H9 (cell line): ENCODE results near the gene LGMN. TPM values are rescaled to one million over a fixed set of nuclear protein-coding genes. Genes with fewer than 3 reads are reported as not detected.

Experiments used
- DNase-seq: peaks from one replicate; pipeline ENCODE4 v3.0.0-alpha.2; 2017
- H2AFZ ChIP-seq: one replicate; pipeline ENCODE4 v1.6.1; 2013; ENCODE audit warnings: mild to moderate bottlenecking, low read length, control low read depth, moderate library complexity
- H2AK5ac ChIP-seq: 2 replicates; pipeline ENCODE4 v1.6.1; 2013; ENCODE audit warnings: low read length, control low read depth, mixed read lengths; ENCODE audit not compliant: insufficient read length
- H2BK120ac ChIP-seq: one replicate; pipeline ENCODE4 v1.6.1; 2013; ENCODE audit warnings: low read depth, mild to moderate bottlenecking, low read length, control low read depth, inconsistent platforms; ENCODE audit not compliant: poor library complexity, severe bottlenecking
- H2BK12ac ChIP-seq: 2 replicates; pipeline ENCODE4 v1.6.1; 2013; ENCODE audit warnings: low read length, control low read depth, mixed read lengths, low read depth; ENCODE audit not compliant: insufficient read length
- H2BK15ac ChIP-seq: 2 replicates; pipeline ENCODE4 v1.6.1; 2013; ENCODE audit warnings: low read depth, low read length, control low read depth
- H2BK20ac ChIP-seq: one replicate; pipeline ENCODE4 v1.6.1; 2013; ENCODE audit warnings: low read depth, mild to moderate bottlenecking, low read length, control low read depth, inconsistent platforms; ENCODE audit not compliant: poor library complexity, severe bottlenecking
- H2BK5ac ChIP-seq: 2 replicates; pipeline ENCODE4 v1.6.1; 2013; ENCODE audit warnings: low read length, control low read depth, mixed read lengths; ENCODE audit not compliant: insufficient read length
- H3K14ac ChIP-seq: 2 replicates; pipeline ENCODE4 v1.6.1; 2013; ENCODE audit warnings: low read length, control low read depth; ENCODE audit not compliant: insufficient read depth
- H3K18ac ChIP-seq: 2 replicates; pipeline ENCODE4 v1.6.1; 2013; ENCODE audit warnings: low read depth, mild to moderate bottlenecking, mixed read lengths, low read length, control low read depth; ENCODE audit not compliant: insufficient read length
- H3K23ac ChIP-seq: 2 replicates; pipeline ENCODE4 v1.6.1; 2013; ENCODE audit warnings: low read length, control low read depth, mixed read lengths, low read depth; ENCODE audit not compliant: insufficient read length
- H3K23me2 ChIP-seq: 2 replicates; pipeline ENCODE4 v1.6.1; 2013; ENCODE audit warnings: low read depth, mild to moderate bottlenecking, mixed read lengths, low read length, control low read depth; ENCODE audit not compliant: insufficient read length, poor library complexity, severe bottlenecking
- H3K27ac ChIP-seq: 2 replicates; pipeline ENCODE4 v1.5.1; 2013; ENCODE audit warnings: low read length, control low read depth, mixed read lengths, low read depth; ENCODE audit not compliant: insufficient read length
- H3K27me3 ChIP-seq: 2 replicates; pipeline ENCODE4 v1.6.1; 2013; ENCODE audit warnings: low read length, control low read depth, inconsistent platforms; ENCODE audit not compliant: insufficient read depth
- H3K4ac ChIP-seq: 2 replicates; pipeline ENCODE4 v1.6.1; 2013; ENCODE audit warnings: low read depth, mild to moderate bottlenecking, control low read depth, inconsistent platforms, low read length, moderate library complexity
- H3K4me1 ChIP-seq: 2 replicates; pipeline ENCODE4 v1.6.1; 2013; ENCODE audit warnings: low read length, control low read depth, inconsistent platforms; ENCODE audit not compliant: insufficient read depth
- H3K4me2 ChIP-seq: 2 replicates; pipeline ENCODE4 v1.6.1; 2013; ENCODE audit warnings: low read length, control low read depth, mixed read lengths; ENCODE audit not compliant: insufficient read length, insufficient read depth
- H3K56ac ChIP-seq: 2 replicates; pipeline ENCODE4 v1.6.1; 2013; ENCODE audit warnings: low read depth, mild to moderate bottlenecking, mixed read lengths, low read length, control low read depth; ENCODE audit not compliant: insufficient read length
- H3K79me1 ChIP-seq: 2 replicates; pipeline ENCODE4 v1.6.1; 2013; ENCODE audit warnings: low read depth, mild to moderate bottlenecking, moderate library complexity, low read length, control low read depth, inconsistent platforms; ENCODE audit not compliant: insufficient read depth, poor library complexity, severe bottlenecking
- H3K79me2 ChIP-seq: 2 replicates; pipeline ENCODE4 v1.6.1; 2013; ENCODE audit warnings: low read length, control low read depth, inconsistent platforms; ENCODE audit not compliant: insufficient read depth
- H3K9ac ChIP-seq: 2 replicates; pipeline ENCODE4 v1.6.1; 2013; ENCODE audit warnings: low read length, control low read depth, mixed read lengths; ENCODE audit not compliant: insufficient read length; ENCODE audit errors: extremely low read depth
- H3K9me3 ChIP-seq: one replicate; pipeline ENCODE4 v1.6.1; 2013; ENCODE audit warnings: low read depth, low read length, inconsistent platforms; ENCODE audit not compliant: control insufficient read depth
- H3T11ph ChIP-seq: one replicate; pipeline ENCODE4 v1.6.1; 2013; ENCODE audit warnings: mild to moderate bottlenecking, low read length, control low read depth, inconsistent platforms
- H4K20me1 ChIP-seq: one replicate; pipeline ENCODE4 v1.6.1; 2013; ENCODE audit not compliant: control insufficient read depth, insufficient read length, insufficient read depth
- H4K5ac ChIP-seq: 2 replicates; pipeline ENCODE4 v1.6.1; 2013; ENCODE audit warnings: low read depth, mild to moderate bottlenecking, mixed read lengths, low read length, control low read depth; ENCODE audit not compliant: insufficient read length
- H4K8ac ChIP-seq: replicated peaks from 2 replicates; pipeline ENCODE4 v1.6.1; 2013; ENCODE audit warnings: low read length, control low read depth, mixed read lengths, low read depth; ENCODE audit not compliant: insufficient read length
- H4K91ac ChIP-seq: 2 replicates; pipeline ENCODE4 v1.6.1; 2013; ENCODE audit warnings: low read depth, mild to moderate bottlenecking, moderate library complexity, mixed read lengths, low read length, control low read depth; ENCODE audit not compliant: insufficient read length
- H3K27ac Mint-ChIP-seq, 3 experiments: 2 replicates in 2 of 3; 3 replicates in 1 of 3; pipeline ENCODE4 v1.8.0; 2020 to 2021; ENCODE audit warnings: mixed read lengths in 3 of 3, mild to moderate bottlenecking in 1 of 3, moderate library complexity in 1 of 3
- H3K27me3 Mint-ChIP-seq: 2 replicates; pipeline ENCODE4 v1.8.0; 2021; ENCODE audit warnings: low read depth, mild to moderate bottlenecking, moderate library complexity, mixed read lengths
- H3K36me3 Mint-ChIP-seq, 3 experiments: 2 replicates in 2 of 3; 3 replicates in 1 of 3; pipeline ENCODE4 v1.8.0; 2020 to 2021; ENCODE audit warnings: low read depth in 3 of 3, mixed read lengths in 3 of 3; ENCODE audit not compliant: insufficient read depth in 1 of 3
- H3K4me1 Mint-ChIP-seq, 2 experiments: 2 replicates each; pipeline ENCODE4 v1.8.0; 2020; ENCODE audit warnings: mixed read lengths in 2 of 2
- H3K4me3 Mint-ChIP-seq, 2 experiments: 2 replicates in 1 of 2; 3 replicates in 1 of 2; pipeline ENCODE4 v1.8.0; 2020 to 2021; ENCODE audit warnings: mild to moderate bottlenecking in 2 of 2, mixed read lengths in 2 of 2, moderate library complexity in 1 of 2
- H3K9me3 Mint-ChIP-seq, 2 experiments: 2 replicates in 1 of 2; 3 replicates in 1 of 2; pipeline ENCODE4 v1.8.0; 2020; ENCODE audit warnings: mild to moderate bottlenecking in 2 of 2, mixed read lengths in 2 of 2, moderate library complexity in 1 of 2
- CTCF ChIP-seq: fragments of 200-600 bp; sonication (generic); conservative IDR thresholded peaks from 3 replicates; pipeline ENCODE4 v1.8.0; 2021; ENCODE audit warnings: antibody characterized with exemption, mild to moderate bottlenecking
- WGBS: extraction: QIAGEN DNeasy Blood & Tissue Kit; methylation state at CpG from one replicate; pipeline ENCODE4 v1.1.7; 2013; ENCODE audit warnings: missing lambda C conversion rate, low lambda C conversion rate, mixed read lengths; ENCODE audit not compliant: insufficient read length; ENCODE audit errors: extremely low coverage; 5-methylcytosine and 5-hydroxymethylcytosine counted together
- total RNA-seq: library from RNA; stranded (reverse); gene quantifications from 2 replicates; pipeline ENCODE4 v1.2.1, GENCODE V29; 2021

LGMN gene
- total RNA-seq, 1 experiment from 2014 or later: 55.3 TPM

GRCh38 chr14:92677955-92678354 is 70.5 kb downstream of the LGMN start:
- no peaks in the 10 kb centered on the region for H3K9me3 ChIP-seq
- DNase-seq: no peak
- H3K79me1 ChIP-seq: no peaks in the 10 kb centered on the region
- no peak overlapping the region for H2BK5ac ChIP-seq
- no peak overlapping the region for H4K5ac ChIP-seq
- no peak overlapping the region for H2AFZ ChIP-seq
- 100% methylated on average over 1 of the region's 2 CpGs for whole genome bisulfite sequencing
- H3K27ac Mint-ChIP-seq: no peak overlapping the region
- H3K27ac ChIP-seq: no peak overlapping the region
- no peak overlapping the region for H3K23ac ChIP-seq
- H3K27me3 ChIP-seq: no peaks in the 10 kb centered on the region
- H3K4me1 Mint-ChIP-seq: peaks cover 9% of the 10 kb centered on the region in 2 experiments
- no peak overlapping the region for H2BK20ac ChIP-seq
- no peaks in the 10 kb centered on the region; the same call in 1 of the 2 replicates for H3K27me3 Mint-ChIP-seq
- no peak overlapping the region for H2BK120ac ChIP-seq
- no peak overlapping the region for H3K56ac ChIP-seq
- no peak overlapping the region for H3K4ac ChIP-seq
- no peaks in the 10 kb centered on the region for H3K36me3 Mint-ChIP-seq
- no peaks in the 10 kb centered on the region for H4K20me1 ChIP-seq
- H3K79me2 ChIP-seq: no peaks in the 10 kb centered on the region
- no peak overlapping the region for H4K91ac ChIP-seq
- no peak overlapping the region for H3T11ph ChIP-seq
- H2AK5ac ChIP-seq: no peak overlapping the region
- no peak overlapping the region for H4K8ac ChIP-seq
- H3K4me2 ChIP-seq: no peak overlapping the region
- H3K9me3 Mint-ChIP-seq: no peaks in the 10 kb centered on the region
- no peak for TF ChIP-seq CTCF
- H3K4me1 ChIP-seq: no peaks in the 10 kb centered on the region
- no peak overlapping the region for H3K18ac ChIP-seq
- H3K23me2 ChIP-seq: no peaks in the 10 kb centered on the region
- H3K9ac ChIP-seq: no peak overlapping the region
- H3K4me3 Mint-ChIP-seq: no peak overlapping the region
- no peak overlapping the region for H2BK12ac ChIP-seq
- H2BK15ac ChIP-seq: no peak overlapping the region
- H3K14ac ChIP-seq: no peak overlapping the region
